Thoracic aorta (tissue), 2 donors: Measurements from ENCODE around the gene THBS3. TPM values are rescaled to one million over a fixed set of nuclear protein-coding genes. Genes with fewer than 3 reads are reported as not detected.
"Not testable (repeated sequence)": the region's sequence is repeated elsewhere in the genome, so short reads cannot be mapped to it uniquely, and the experiment has no call there.

Source experiments
- ATAC-seq: fragments of 150-250 bp; one replicate; pipeline ENCODE4 v1.8.0; 2017; ENCODE audit warnings: low read depth; ENCODE audit not compliant: insufficient number of reproducible peaks, low FRiP score
- DNase-seq: peaks from one replicate; pipeline ENCODE4 v3.0.0-alpha.2; 2020; ENCODE audit warnings: low spot score
- H3K27ac ChIP-seq, 2 donors: fragments of 200-600 bp; sonication (generic); 1 replicate in 1 of 2; 2 replicates in 1 of 2; pipeline ENCODE4 v1.5.1; 2016; ENCODE audit warnings: mild to moderate bottlenecking in 2 of 2, moderate library complexity in 2 of 2
- H3K27me3 ChIP-seq: fragments of 200-600 bp; sonication (generic); replicated peaks from 2 replicates; pipeline ENCODE4 v1.6.0; 2016; ENCODE audit warnings: mild to moderate bottlenecking; ENCODE audit not compliant: insufficient read depth
- H3K36me3 ChIP-seq: fragments of 200-600 bp; sonication (generic); one replicate; pipeline ENCODE4 v1.5.1; 2016
- H3K4me1 ChIP-seq, 2 donors: fragments of 200-600 bp; sonication (generic); 1 replicate in 1 of 2; 2 replicates in 1 of 2; pipeline versions ENCODE4 v1.5.1 to v1.6.0; 2016; ENCODE audit warnings: low read depth in 2 of 2, mild to moderate bottlenecking in 1 of 2; ENCODE audit not compliant: control insufficient read depth in 1 of 2
- H3K4me3 ChIP-seq: fragments of 200-600 bp; sonication (generic); 2 replicates; pipeline ENCODE4 v1.5.1; 2016; ENCODE audit warnings: mild to moderate bottlenecking
- H3K9me3 ChIP-seq: fragments of 200-600 bp; sonication (generic); 2 replicates; pipeline ENCODE4 v1.5.1; 2016
- CTCF ChIP-seq: fragments of 200-600 bp; sonication (generic); IDR thresholded peaks from one replicate; pipeline ENCODE4 v1.5.1; 2019; ENCODE audit warnings: antibody characterized with exemption
- total RNA-seq, 2 donors: library from RNA; depleted of rRNA; stranded (reverse); fragments of >200 nt; gene quantifications; one replicate each; pipeline versions ENCODE4 v1.1.0 to v1.2.3, GENCODE V29; 2016

The THBS3 gene
- total RNA-seq, 2 donors from 2014 or later = 45.3 to 81.6 TPM

DNA sequence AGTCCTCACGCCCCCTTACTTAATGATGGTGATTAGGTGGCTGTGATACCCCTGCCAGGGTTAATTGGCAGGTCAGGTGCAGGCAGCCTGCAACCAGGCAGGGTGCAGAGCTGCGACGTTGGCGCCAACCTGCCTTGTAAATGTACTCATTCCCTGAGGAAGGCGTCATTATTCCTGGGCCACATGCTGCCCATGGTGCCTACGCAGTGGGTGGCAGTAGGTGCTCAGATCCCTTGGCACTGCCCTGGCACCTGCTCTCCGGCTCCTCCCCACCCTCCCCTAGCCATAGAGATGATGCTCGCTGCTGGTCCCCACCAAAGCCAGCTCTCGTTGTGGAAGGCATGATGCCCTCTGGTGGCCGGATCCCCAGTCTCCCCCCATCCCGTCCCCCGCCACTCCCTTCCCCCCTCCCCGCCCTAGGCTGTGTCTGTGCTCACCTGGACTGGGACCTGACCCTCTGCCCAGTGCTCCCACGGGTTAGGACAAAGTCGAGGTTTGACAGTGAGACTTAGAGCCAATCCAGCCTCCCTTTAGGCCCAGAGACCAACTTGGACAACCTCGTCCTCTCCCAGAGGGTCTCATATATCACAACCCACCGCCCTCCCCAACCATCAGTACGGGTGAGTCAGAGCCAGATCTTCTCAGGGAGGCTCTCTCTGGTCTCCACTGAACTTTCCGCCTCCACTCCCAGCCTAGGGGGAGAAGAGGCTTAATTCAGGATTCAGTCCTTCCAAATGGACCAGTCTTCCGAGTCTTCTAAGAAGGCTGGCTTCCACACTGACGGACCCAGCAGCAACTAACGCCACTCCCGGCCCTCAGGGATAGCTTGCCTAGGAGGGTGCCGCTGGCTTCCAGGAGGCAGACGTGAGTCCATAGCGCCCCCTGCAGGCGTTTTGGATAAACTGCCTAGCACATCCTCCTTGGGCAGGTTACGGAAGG, 40.3 kb downstream of the THBS3 start:
- Histone ChIP-seq H3K27me3 (no peaks in the 10 kb centered on the region), H3K9me3 (no peaks in the 10 kb centered on the region), H3K4me3 (peak overlapping the region; percentile 41), H3K27ac (no peak overlapping the region), H3K4me1 (peaks cover 6 to 13% of the 10 kb centered on the region in 2 donors), H3K36me3 (peaks cover 7% of the 10 kb centered on the region)
- ATAC-seq = no peak
- TF ChIP-seq CTCF = peak; percentile 86
- no peak for DNase-seq

DNA sequence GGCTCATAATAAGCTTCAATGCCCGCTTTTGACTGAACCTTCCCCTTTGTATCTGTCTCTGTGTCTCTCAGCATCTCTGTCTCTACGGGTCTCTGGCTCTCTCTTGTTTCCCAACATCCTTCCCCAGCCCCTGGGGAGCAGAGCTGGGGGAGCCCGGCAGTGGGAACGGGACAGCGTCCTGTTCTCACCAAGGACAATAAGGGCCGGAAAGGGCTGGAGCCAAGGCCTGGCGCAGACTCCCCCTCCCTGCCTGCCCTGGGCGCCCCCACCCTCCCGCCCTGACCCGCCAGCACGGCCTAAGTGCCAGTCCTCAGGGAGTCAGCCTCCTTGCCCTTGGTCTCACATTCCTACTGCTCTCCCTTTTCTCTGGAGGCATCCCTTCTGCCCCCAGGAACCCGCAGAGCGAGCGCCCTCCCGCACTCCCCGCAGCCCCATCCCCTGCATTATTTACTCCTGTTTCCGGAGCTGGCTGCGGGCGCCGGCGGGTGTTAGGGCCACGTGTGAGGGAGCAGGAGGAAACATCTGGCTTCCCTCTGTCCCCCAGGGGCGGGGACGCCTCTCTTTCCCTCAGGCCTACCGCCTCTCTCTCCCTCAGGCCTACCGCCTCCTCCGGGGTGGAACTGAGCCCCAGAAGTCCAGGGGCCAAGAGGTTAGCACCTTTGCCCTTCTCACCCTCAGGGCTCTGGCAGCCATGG, 41.1 kb downstream of the THBS3 start:
- H3K27ac ChIP-seq = no peak overlapping the region
- peaks cover 7% of the 10 kb centered on the region for H3K36me3 ChIP-seq
- ATAC-seq (no peak), DNase-seq (no peak)
- H3K4me1 ChIP-seq = peaks cover 3 to 6% of the 10 kb centered on the region in 2 donors
- no peak overlapping the region for H3K4me3 ChIP-seq
- no peaks in the 10 kb centered on the region for H3K27me3 ChIP-seq
- TF ChIP-seq CTCF = no peak
- no peaks in the 10 kb centered on the region for H3K9me3 ChIP-seq

DNA sequence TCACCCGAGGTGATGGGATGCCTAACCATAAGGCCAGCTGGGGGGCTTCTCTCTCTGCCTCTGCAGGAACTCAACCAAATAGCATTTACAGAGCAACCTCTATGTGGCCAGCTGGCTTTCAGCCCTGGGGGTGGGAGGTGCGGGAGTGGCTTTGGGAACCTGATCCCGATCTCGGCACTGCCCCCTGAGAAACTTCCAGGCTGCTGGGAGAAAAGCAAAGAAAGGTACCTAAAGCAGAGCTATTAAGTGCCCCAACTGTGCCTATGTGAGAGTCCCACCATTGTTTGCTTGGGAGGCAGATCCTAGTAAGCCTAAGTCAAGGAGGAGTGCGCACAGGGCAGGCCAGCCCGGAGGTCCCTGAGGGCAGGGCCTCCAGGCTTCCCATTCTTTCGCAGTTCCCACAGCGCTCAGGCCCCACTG, 41.6 kb downstream of the THBS3 start:
- Histone ChIP-seq H3K27ac (no peak overlapping the region), H3K4me1 (peaks cover 3 to 6% of the 10 kb centered on the region in 2 donors), H3K4me3 (no peak overlapping the region), H3K9me3 (no peaks in the 10 kb centered on the region), H3K27me3 (no peaks in the 10 kb centered on the region), H3K36me3 (peaks cover 7% of the 10 kb centered on the region)
- no peak for DNase-seq
- no peak for TF ChIP-seq CTCF
- no peak for ATAC-seq

DNA sequence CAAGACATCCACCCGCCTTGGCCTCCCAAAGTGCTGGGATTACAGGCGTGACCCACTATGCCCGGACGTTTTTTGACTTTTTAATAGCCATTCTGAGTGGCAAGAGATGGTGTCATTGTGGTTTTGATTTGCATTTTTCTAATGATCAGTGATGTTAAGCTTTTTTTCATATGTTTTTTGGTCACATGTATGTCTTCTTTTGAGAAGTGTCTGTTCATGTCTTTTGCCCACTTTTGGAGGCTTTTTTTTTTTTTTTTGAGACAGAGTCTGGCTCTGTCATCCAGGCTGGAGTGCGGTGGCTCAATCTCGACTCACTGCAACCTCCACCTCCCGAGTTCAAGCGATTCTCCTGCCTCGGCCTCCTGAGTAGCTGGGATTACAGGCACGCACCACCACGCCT, 43.1 kb downstream of the THBS3 start:
- H3K4me1 ChIP-seq, H3K27me3 ChIP-seq, H3K36me3 ChIP-seq, H3K9me3 ChIP-seq, DNase-seq, H3K4me3 ChIP-seq, ATAC-seq, H3K27ac ChIP-seq: not testable (repeated sequence)

DNA sequence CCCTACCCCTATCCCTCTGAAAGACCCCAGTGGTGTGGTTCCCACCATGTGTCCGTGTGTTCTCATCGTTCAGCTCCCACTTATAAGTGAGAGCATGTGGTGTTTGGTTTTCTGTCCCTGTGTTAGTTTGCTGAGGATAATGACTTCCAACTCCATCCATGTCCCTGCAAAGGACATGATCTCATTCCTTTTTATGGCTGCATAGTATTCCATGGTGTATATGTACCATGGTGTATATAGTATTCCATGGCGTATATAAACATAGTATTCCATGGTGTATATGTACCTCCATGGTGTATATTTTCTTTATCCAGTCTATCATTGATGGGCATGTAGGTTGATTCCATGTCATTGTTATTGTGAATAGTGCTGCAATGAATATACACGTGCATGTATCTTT, 43.9 kb downstream of the THBS3 start:
- not testable (repeated sequence) for H3K36me3 ChIP-seq, H3K4me3 ChIP-seq, H3K4me1 ChIP-seq, ATAC-seq, H3K27ac ChIP-seq, DNase-seq, H3K27me3 ChIP-seq, H3K9me3 ChIP-seq

DNA sequence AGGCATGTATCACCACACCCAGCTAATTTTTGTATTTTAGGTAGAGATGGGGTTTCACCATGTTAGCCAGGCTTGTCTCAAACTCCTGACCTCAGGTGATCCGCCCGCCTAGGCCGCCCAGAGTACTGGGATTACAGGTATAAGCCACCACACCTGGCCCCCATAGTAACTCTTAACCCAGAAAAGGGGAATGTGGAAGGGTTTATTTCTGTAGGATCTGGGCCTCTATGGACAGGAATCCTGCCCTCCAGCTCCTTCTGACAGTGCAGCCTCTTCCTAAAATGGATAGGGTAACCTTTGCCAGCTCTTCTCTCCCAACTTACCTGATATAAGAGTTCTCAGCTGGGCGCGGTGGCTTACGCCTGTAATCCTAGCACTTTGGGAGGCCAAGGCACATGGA, 45.1 kb downstream of the THBS3 start:
- H3K4me1 ChIP-seq, H3K27ac ChIP-seq, H3K4me3 ChIP-seq, ATAC-seq, H3K36me3 ChIP-seq, H3K9me3 ChIP-seq, DNase-seq, H3K27me3 ChIP-seq: not testable (repeated sequence)
